WERI-Rb-1 (cell line): Measurements from ENCODE around the gene TP73.

Source experiments
- DNase-seq: peaks from one replicate; pipeline ENCODE4 v3.0.0-alpha.2; 2020
- H3K27ac ChIP-seq: fragments of 250-450 bp; sonication (Bioruptor Pico); 2 replicates; pipeline ENCODE4 v1.5.1; 2020; ENCODE audit warnings: mild to moderate bottlenecking, moderate library complexity
- H3K27me3 ChIP-seq: fragments of 250-450 bp; sonication (Bioruptor Pico); 2 replicates; pipeline ENCODE4 v1.5.1; 2021; ENCODE audit warnings: mild to moderate bottlenecking, low read depth, moderate library complexity; ENCODE audit not compliant: insufficient read depth, severe bottlenecking
- H3K36me3 ChIP-seq: fragments of 250-450 bp; sonication (Bioruptor Pico); 2 replicates; pipeline ENCODE4 v1.5.1; 2020; ENCODE audit warnings: mild to moderate bottlenecking, moderate library complexity
- H3K4me3 ChIP-seq: 2 replicates; pipeline ENCODE4 v1.5.1; 2011; ENCODE audit warnings: low read depth, mild to moderate bottlenecking, control low read depth, low read length
- H3K9me3 ChIP-seq: fragments of 250-450 bp; sonication (Bioruptor Pico); 2 replicates; pipeline ENCODE4 v1.5.1; 2021; ENCODE audit warnings: mild to moderate bottlenecking, moderate library complexity; ENCODE audit not compliant: severe bottlenecking
- CTCF ChIP-seq: IDR thresholded peaks from 2 replicates; pipeline ENCODE4 v1.5.1; 2011; ENCODE audit warnings: low read depth, mild to moderate bottlenecking, control low read depth, inconsistent platforms, low read length

Gene TP73

GRCh38 chr1:3734602-3735001 is 82.3 kb downstream of the TP73 start:
- peak overlapping the region; percentile 4; the same call in 1 of the 2 replicates for H3K27ac ChIP-seq
- no peaks in the 10 kb centered on the region for H3K27me3 ChIP-seq
- no peak overlapping the region for H3K4me3 ChIP-seq
- H3K36me3 ChIP-seq = peaks cover 94% of the 10 kb centered on the region
- no peak for TF ChIP-seq CTCF
- DNase-seq = no peak
- no peaks in the 10 kb centered on the region for H3K9me3 ChIP-seq

- no peaks in the 10 kb centered on the region for H3K27me3 ChIP-seq
- peaks cover 91% of the 10 kb centered on the region for H3K36me3 ChIP-seq
- H3K27ac ChIP-seq = peak overlapping the region; percentile 31
- TF ChIP-seq CTCF = no peak
- no peaks in the 10 kb centered on the region for H3K9me3 ChIP-seq
- H3K4me3 ChIP-seq = no peak overlapping the region
- peak; percentile 49 for DNase-seq
These were observed 82.8 kb downstream of the TP73 start for GRCh38 chr1:3735027-3735681.

GRCh38 chr1:3735688-3736087 is 83.4 kb downstream of the TP73 start:
- H3K9me3 ChIP-seq = no peaks in the 10 kb centered on the region
- no peak for TF ChIP-seq CTCF
- H3K27ac ChIP-seq = peak overlapping the region; percentile 31
- no peaks in the 10 kb centered on the region for H3K27me3 ChIP-seq
- no peak overlapping the region for H3K4me3 ChIP-seq
- no peak for DNase-seq
- peaks cover 87% of the 10 kb centered on the region for H3K36me3 ChIP-seq

- TF ChIP-seq CTCF = no peak
- Histone ChIP-seq H3K36me3 (peaks cover 84% of the 10 kb centered on the region), H3K27ac (no peak overlapping the region; the same call in 1 of the 2 replicates), H3K9me3 (no peaks in the 10 kb centered on the region), H3K27me3 (no peaks in the 10 kb centered on the region), H3K4me3 (no peak overlapping the region)
- DNase-seq = no peak
These were observed 83.8 kb downstream of the TP73 start for GRCh38 chr1:3736131-3736561.

GRCh38 chr1:3736708-3737107 is 84.4 kb downstream of the TP73 start:
- no peak for DNase-seq
- H3K27me3 ChIP-seq = no peaks in the 10 kb centered on the region
- peaks cover 83% of the 10 kb centered on the region for H3K36me3 ChIP-seq
- no peak for TF ChIP-seq CTCF
- H3K27ac ChIP-seq = no peak overlapping the region
- H3K9me3 ChIP-seq = no peaks in the 10 kb centered on the region
- no peak overlapping the region for H3K4me3 ChIP-seq

GRCh38 chr1:3738943-3739342 is 86.6 kb downstream of the TP73 start:
- Histone ChIP-seq H3K36me3 (peaks cover 78% of the 10 kb centered on the region), H3K27ac (no peak overlapping the region), H3K9me3 (no peaks in the 10 kb centered on the region), H3K27me3 (no peaks in the 10 kb centered on the region), H3K4me3 (no peak overlapping the region)
- no peak for DNase-seq
- no peak for TF ChIP-seq CTCF
